ENCODE results near the gene ARHGAP21. TPM values are rescaled to one million over a fixed set of nuclear protein-coding genes. Genes with fewer than 3 reads are reported as not detected.
A peak's percentile ranks its signal among the peaks of the same experiment; 100 is the strongest.
"Not testable (repeated sequence)": the region's sequence is repeated elsewhere in the genome, so short reads cannot be mapped to it uniquely, and the experiment has no call there.

ARHGAP21 gene
- total RNA-seq, 2 donors from 2014 or later = 95.6 to 101 TPM

GRCh38 chr10:24727786-24728185 lies 4.1 kb upstream of the ARHGAP21 start:
- TF ChIP-seq CTCF (IDR thresholded peaks at IDR 0.05) = no peak
- Histone ChIP-seq H3K4me3 (no peak overlapping the region), H3K27ac (no peak overlapping the region)

GRCh38 chr10:24726626-24727025 lies 2.9 kb upstream of the ARHGAP21 start:
- TF ChIP-seq CTCF (IDR thresholded peaks at IDR 0.05) = no peak
- H3K4me3 ChIP-seq = no peak overlapping the region
- DNase-seq (ENCODE audit: low spot score) = no peak
- no peaks in the 10 kb centered on the region for H3K27me3 ChIP-seq (replicated peaks; ENCODE audit: insufficient read depth)
- H3K36me3 ChIP-seq = no peaks in the 10 kb centered on the region
- H3K9me3 ChIP-seq = no peaks in the 10 kb centered on the region
- no peaks in the 10 kb centered on the region for H3K4me1 ChIP-seq (ENCODE audit: control insufficient read depth in 1 of 2, low read depth in 2 of 2)
- H3K27ac ChIP-seq = no peak overlapping the region
- no peak for ATAC-seq (ENCODE audit: insufficient number of reproducible peaks, low FRiP score, low read depth)

More at GRCh38 chr10:24727786-24728185, 4.1 kb upstream of the ARHGAP21 start:
- Histone ChIP-seq H3K9me3 (no peaks in the 10 kb centered on the region), H3K36me3 (no peaks in the 10 kb centered on the region), H3K27me3 (replicated peaks; ENCODE audit: insufficient read depth) (no peaks in the 10 kb centered on the region), H3K4me1 (ENCODE audit: control insufficient read depth in 1 of 2, low read depth in 2 of 2) (no peaks in the 10 kb centered on the region)
- ATAC-seq (ENCODE audit: insufficient number of reproducible peaks, low FRiP score, low read depth) = no peak
- DNase-seq (ENCODE audit: low spot score) = no peak

- ATAC-seq (ENCODE audit: insufficient number of reproducible peaks, low FRiP score, low read depth); H3K36me3 ChIP-seq; H3K27ac ChIP-seq; H3K27me3 ChIP-seq (replicated peaks; ENCODE audit: insufficient read depth); H3K4me3 ChIP-seq; H3K4me1 ChIP-seq (ENCODE audit: control insufficient read depth in 1 of 2, low read depth in 2 of 2); H3K9me3 ChIP-seq; DNase-seq (ENCODE audit: low spot score): not testable (repeated sequence)
These were observed 2.3 kb upstream of the ARHGAP21 start for GRCh38 chr10:24726029-24726428.

- peak; percentile 93 for DNase-seq (ENCODE audit: low spot score)
- H3K36me3 ChIP-seq = no peaks in the 10 kb centered on the region
- H3K27ac ChIP-seq = peak overlapping the region; percentile 95 to 98
- no peaks in the 10 kb centered on the region for H3K9me3 ChIP-seq
- H3K27me3 ChIP-seq (replicated peaks; ENCODE audit: insufficient read depth) = no peaks in the 10 kb centered on the region
- ATAC-seq (ENCODE audit: insufficient number of reproducible peaks, low FRiP score, low read depth) = peak; percentile 95
- H3K4me1 ChIP-seq (ENCODE audit: control insufficient read depth in 1 of 2, low read depth in 2 of 2) = peaks cover 2 to 14% of the 10 kb centered on the region in 2 donors
- peak overlapping the region; percentile 97 for H3K4me3 ChIP-seq
- no peak for TF ChIP-seq CTCF (IDR thresholded peaks at IDR 0.05)
These were observed 918 bp upstream of the ARHGAP21 start for GRCh38 chr10:24724381-24725228.

GRCh38 chr10:24723386-24723787 lies 300 bp downstream of the ARHGAP21 start:
- Histone ChIP-seq H3K9me3 (no peaks in the 10 kb centered on the region), H3K36me3 (no peaks in the 10 kb centered on the region), H3K4me3 (peak overlapping the region; percentile 97), H3K27ac (peak overlapping the region; percentile 96 to 98), H3K27me3 (replicated peaks; ENCODE audit: insufficient read depth) (no peaks in the 10 kb centered on the region), H3K4me1 (ENCODE audit: control insufficient read depth in 1 of 2, low read depth in 2 of 2) (peaks cover 7 to 26% of the 10 kb centered on the region in 2 donors)
- DNase-seq (ENCODE audit: low spot score) = no peak
- ATAC-seq (ENCODE audit: insufficient number of reproducible peaks, low FRiP score, low read depth) = peak; percentile 26
- no peak for TF ChIP-seq CTCF (IDR thresholded peaks at IDR 0.05)
